Measurements from ENCODE around the gene TEX55. TPM values are rescaled to one million over a fixed set of nuclear protein-coding genes. Genes with fewer than 3 reads are reported as not detected.
"Not testable (repeated sequence)": the region's sequence is repeated elsewhere in the genome, so short reads cannot be mapped to it uniquely, and the experiment has no call there.

The TEX55 gene
- polyA plus RNA-seq, 1 donor from 2014 or later: not detected

- not testable (repeated sequence) for H3K4me3 ChIP-seq (ENCODE audit: low read length); H3K9ac ChIP-seq (ENCODE audit: low read length); H3K4me2 ChIP-seq (ENCODE audit: low read length); H3K27me3 ChIP-seq (ENCODE audit: insufficient read depth, low read depth, low read length); H4K20me1 ChIP-seq (ENCODE audit: insufficient read depth); H3K9me2 ChIP-seq (ENCODE audit: insufficient read depth, low read length); H3K9me3 ChIP-seq (ENCODE audit: low read length); H3F3A ChIP-seq (ENCODE audit: insufficient read depth, low read length, poor library complexity, severe bottlenecking); H3K36me3 ChIP-seq (ENCODE audit: insufficient read depth, low read length); H2AFZ ChIP-seq (ENCODE audit: low read depth, low read length); H3K27ac ChIP-seq (ENCODE audit: low read length); H3K79me2 ChIP-seq (replicated peaks; ENCODE audit: insufficient read depth, low read length)
Measured at GRCh38 chr3:119132291-119132690, 13.7 kb upstream of the TEX55 start.

- H3K36me3 ChIP-seq (ENCODE audit: insufficient read depth, low read length); H3F3A ChIP-seq (ENCODE audit: insufficient read depth, low read length, poor library complexity, severe bottlenecking); H3K79me2 ChIP-seq (replicated peaks; ENCODE audit: insufficient read depth, low read length); H4K20me1 ChIP-seq (ENCODE audit: insufficient read depth); H3K4me2 ChIP-seq (ENCODE audit: low read length); H3K9me3 ChIP-seq (ENCODE audit: low read length); H3K9me2 ChIP-seq (ENCODE audit: insufficient read depth, low read length); H3K4me3 ChIP-seq (ENCODE audit: low read length); H3K27me3 ChIP-seq (ENCODE audit: insufficient read depth, low read depth, low read length); H2AFZ ChIP-seq (ENCODE audit: low read depth, low read length); H3K9ac ChIP-seq (ENCODE audit: low read length); H3K27ac ChIP-seq (ENCODE audit: low read length): not testable (repeated sequence)
Measured at GRCh38 chr3:119139360-119139759, 6.6 kb upstream of the TEX55 start.

GRCh38 chr3:119140466-119140865, 5.5 kb upstream of the TEX55 start:
- Histone ChIP-seq H3K4me2 (ENCODE audit: low read length) (no peak overlapping the region), H3K27me3 (ENCODE audit: insufficient read depth, low read depth, low read length) (no peaks in the 10 kb centered on the region), H4K20me1 (ENCODE audit: insufficient read depth) (no peaks in the 10 kb centered on the region), H2AFZ (ENCODE audit: low read depth, low read length) (no peak overlapping the region), H3K4me3 (ENCODE audit: low read length) (no peak overlapping the region), H3K36me3 (ENCODE audit: insufficient read depth, low read length) (no peaks in the 10 kb centered on the region), H3K9me2 (ENCODE audit: insufficient read depth, low read length) (no peaks in the 10 kb centered on the region), H3K9me3 (ENCODE audit: low read length) (no peaks in the 10 kb centered on the region), H3K79me2 (replicated peaks; ENCODE audit: insufficient read depth, low read length) (no peaks in the 10 kb centered on the region), H3K27ac (ENCODE audit: low read length) (no peak overlapping the region), H3F3A (ENCODE audit: insufficient read depth, low read length, poor library complexity, severe bottlenecking) (no peaks in the 10 kb centered on the region), H3K9ac (ENCODE audit: low read length) (no peak overlapping the region)
- TF ChIP-seq RAD21 (conservative IDR thresholded peaks at IDR 0.05) (no peak), REST (IDR thresholded peaks at IDR 0.05; ENCODE audit: borderline replicate concordance) (no peak), EZH2 (IDR thresholded peaks at IDR 0.05; ENCODE audit: borderline replicate concordance, insufficient read depth, low read length, poor library complexity, severe bottlenecking) (no peak), POLR2AphosphoS5 (IDR thresholded peaks at IDR 0.05) (no peak), EP300 (conservative IDR thresholded peaks at IDR 0.05; ENCODE audit: poor library complexity, severe bottlenecking) (no peak), TAF1 (IDR thresholded peaks at IDR 0.05; ENCODE audit: low read depth) (no peak), SMC3 (conservative IDR thresholded peaks at IDR 0.05; ENCODE audit: poor library complexity) (no peak), MXI1 (conservative IDR thresholded peaks at IDR 0.05; ENCODE audit: poor library complexity, severe bottlenecking) (no peak)
- TF ChIP-seq, protein P1, sequence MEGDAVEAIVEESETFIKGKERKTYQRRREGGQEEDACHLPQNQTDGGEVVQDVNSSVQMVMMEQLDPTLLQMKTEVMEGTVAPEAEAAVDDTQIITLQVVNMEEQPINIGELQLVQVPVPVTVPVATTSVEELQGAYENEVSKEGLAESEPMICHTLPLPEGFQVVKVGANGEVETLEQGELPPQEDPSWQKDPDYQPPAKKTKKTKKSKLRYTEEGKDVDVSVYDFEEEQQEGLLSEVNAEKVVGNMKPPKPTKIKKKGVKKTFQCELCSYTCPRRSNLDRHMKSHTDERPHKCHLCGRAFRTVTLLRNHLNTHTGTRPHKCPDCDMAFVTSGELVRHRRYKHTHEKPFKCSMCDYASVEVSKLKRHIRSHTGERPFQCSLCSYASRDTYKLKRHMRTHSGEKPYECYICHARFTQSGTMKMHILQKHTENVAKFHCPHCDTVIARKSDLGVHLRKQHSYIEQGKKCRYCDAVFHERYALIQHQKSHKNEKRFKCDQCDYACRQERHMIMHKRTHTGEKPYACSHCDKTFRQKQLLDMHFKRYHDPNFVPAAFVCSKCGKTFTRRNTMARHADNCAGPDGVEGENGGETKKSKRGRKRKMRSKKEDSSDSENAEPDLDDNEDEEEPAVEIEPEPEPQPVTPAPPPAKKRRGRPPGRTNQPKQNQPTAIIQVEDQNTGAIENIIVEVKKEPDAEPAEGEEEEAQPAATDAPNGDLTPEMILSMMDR (IDR thresholded peaks at IDR 0.05; ENCODE audit: poor library complexity, severe bottlenecking): no peak

Measured in neural cell (in vitro differentiated cells).